GM19324 (cell line): Measurements from ENCODE around the gene MAGEB16.

ENCODE experiments used
- ATAC-seq: cut with Tn5 transposase; IDR thresholded peaks from one replicate; pipeline ENCODE4 v1.9.1; 2021; ENCODE audit warnings: mild to moderate bottlenecking, moderate library complexity; ENCODE audit not compliant: unreplicated experiment, low FRiP score

MAGEB16 gene

GRCh38 chrX:35798042-35798441 lies at the start of gene MAGEB16:
Gene MAGEB16 (plus strand): TSS chrX:35798342. CDS start chrX:35802197, 3,855 bp downstream.
- no peak for ATAC-seq

- no peak for ATAC-seq
These were observed 24.1 kb upstream of the MAGEB16 start for GRCh38 chrX:35773958-35774564.

GRCh38 chrX:35785075-35785474 lies 13.1 kb upstream of the MAGEB16 start:
- no peak for ATAC-seq

GRCh38 chrX:35786271-35786670 lies 11.9 kb upstream of the MAGEB16 start:
- ATAC-seq = no peak

- ATAC-seq = no peak
These were observed 10.3 kb upstream of the MAGEB16 start for GRCh38 chrX:35787867-35788266.

- ATAC-seq = no peak
These were observed 2.3 kb downstream of the MAGEB16 start for GRCh38 chrX:35800474-35800873.

GRCh38 chrX:35809781-35810180 lies 11.6 kb downstream of the MAGEB16 start:
- ATAC-seq = no peak

GRCh38 chrX:35819241-35819640 lies 21.1 kb downstream of the MAGEB16 start:
- no peak for ATAC-seq

- no peak for ATAC-seq
These were observed 28.4 kb downstream of the MAGEB16 start for GRCh38 chrX:35826503-35826902.

- no peak for ATAC-seq
These were observed 31.4 kb downstream of the MAGEB16 start for GRCh38 chrX:35829501-35829900.

GRCh38 chrX:35841872-35842271 lies 43.7 kb downstream of the MAGEB16 start:
- ATAC-seq = no peak

GRCh38 chrX:35842674-35843073 lies 44.5 kb downstream of the MAGEB16 start:
- ATAC-seq = no peak

GRCh38 chrX:35847736-35848135 lies 49.6 kb downstream of the MAGEB16 start:
- ATAC-seq = no peak
